ENCODE data around the gene CROCC2. TPM values are rescaled to one million over a fixed set of nuclear protein-coding genes. Genes with fewer than 3 reads are reported as not detected.

CROCC2 gene
- polyA plus RNA-seq (2014; cell fraction: cytosol; rRNA removed): not detected in 2 replicates
- polyA plus RNA-seq (2014; cell fraction: nucleus; rRNA removed): not detected in 2 replicates

GRCh38 chr2:240906141-240906910 is at the start of gene CROCC2:
CROCC2 (plus strand) TSS chr2:240906336; CDS start chr2:240906514, 178 bp downstream.
- DNase-seq (ENCODE audit: low spot score): no peak

DNA sequence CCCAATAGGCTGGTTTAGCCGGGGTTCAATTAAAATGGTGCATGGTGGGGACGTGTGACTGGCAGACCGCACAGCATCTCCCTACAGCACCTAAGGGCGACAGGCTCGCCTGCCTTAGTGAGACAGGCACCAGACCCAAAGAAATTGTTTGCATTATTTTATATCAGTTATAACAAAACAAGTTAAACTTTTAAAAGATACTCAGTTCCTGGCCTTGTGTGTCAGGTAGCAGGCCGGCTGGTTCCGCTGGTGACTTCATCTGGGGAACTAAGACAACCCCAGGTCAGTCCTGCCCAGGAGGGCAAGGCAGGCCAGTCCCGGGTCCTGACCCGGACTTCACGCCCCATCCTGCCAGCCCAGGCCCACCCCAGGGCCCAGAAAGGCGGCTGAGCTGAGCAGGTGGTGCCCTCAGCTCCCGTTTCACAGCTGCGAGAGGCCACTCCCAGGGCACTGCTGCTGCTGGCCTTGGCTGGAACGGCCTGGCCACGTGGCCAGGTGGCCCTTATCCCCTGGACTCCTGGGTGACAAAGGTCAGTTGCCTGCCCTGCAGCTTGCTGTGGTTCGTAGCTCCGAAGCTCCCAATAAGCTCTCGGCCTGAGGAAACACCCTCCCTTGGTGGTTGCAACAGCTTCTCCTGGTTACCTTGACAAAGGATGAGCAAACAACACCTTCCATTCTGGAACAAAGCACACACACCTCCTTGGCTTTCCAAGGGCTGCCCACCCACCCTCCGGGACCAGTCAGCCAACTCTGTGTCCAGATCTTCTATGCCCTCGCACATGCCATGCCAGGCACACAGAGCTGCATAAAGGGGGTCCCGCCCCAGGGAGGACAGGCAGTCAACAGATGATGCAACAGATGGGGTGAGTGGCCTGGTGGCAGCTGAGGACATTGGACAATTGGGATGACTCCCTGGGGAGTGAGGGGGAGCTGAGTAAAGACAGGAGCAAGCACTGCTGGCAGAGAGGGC is 48.8 kb upstream of the CROCC2 start:
- DNase-seq (ENCODE audit: low spot score): no peak

- no peak for DNase-seq (ENCODE audit: low spot score)
Measured at GRCh38 chr2:240858321-240858720, 47.8 kb upstream of the CROCC2 start.

DNA sequence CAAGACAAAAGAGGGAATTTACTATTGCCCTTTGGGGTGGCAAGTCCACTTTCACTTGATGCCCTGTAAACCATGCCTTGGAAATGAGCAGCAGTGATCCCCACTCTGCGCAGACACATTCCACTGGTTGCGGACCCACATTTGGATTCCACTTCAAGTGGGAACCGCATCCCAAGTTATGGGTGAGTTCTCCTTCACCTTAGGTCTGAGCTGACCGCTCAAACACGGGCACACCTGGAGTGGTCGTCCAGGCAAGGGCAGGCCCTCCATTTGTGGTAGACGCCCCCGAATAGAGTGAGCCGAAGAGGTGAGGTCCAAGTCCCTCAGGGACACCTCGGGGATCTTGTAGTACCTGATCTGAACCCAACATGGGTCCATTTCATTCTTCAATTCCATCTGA is 47.3 kb upstream of the CROCC2 start:
- DNase-seq (ENCODE audit: low spot score): no peak

- DNase-seq (ENCODE audit: low spot score): no peak
Measured at GRCh38 chr2:240861547-240861946, 44.6 kb upstream of the CROCC2 start.

DNA sequence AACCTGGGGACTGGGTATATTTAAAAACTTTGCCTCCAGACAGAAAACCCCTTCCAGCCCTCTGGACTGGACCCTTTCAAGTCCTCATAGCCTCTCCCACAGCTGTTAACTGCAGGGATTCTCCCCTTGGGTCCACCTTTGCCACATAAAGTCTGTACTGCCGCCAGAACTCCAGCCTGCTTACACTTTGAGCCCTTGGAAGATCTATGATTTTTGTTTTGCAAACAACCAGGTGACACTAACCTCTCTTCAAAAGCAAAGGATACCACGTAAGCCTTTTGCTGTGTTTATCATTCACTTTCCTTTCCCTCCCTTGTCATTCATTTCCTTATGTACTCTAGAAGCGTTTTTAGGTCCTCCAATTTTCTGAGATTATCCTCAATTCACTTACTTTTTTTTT is 41.7 kb upstream of the CROCC2 start:
- DNase-seq (ENCODE audit: low spot score): no peak

DNA sequence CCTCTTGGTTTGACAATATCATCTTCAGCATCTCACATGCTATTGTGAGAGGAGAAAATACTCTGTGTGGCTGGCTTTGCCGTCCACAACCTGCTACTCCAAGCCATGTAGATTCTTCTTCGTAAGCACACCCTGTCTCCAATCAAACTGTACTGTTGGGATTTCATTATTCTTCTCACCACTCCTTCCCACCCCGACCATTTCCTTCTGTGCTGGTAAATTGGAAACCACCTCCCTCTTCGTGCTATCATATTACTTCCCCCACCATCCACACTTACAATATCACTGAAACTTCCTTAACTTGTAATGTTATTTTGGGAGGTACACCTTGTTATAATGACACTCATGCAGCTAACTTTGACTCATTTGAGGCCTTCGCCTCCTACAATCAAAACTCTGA is 40.7 kb upstream of the CROCC2 start:
- DNase-seq (ENCODE audit: low spot score): no peak

GRCh38 chr2:240868286-240869108 is 37.6 kb upstream of the CROCC2 start, which contains the start of gene AGXT:
AGXT (plus strand) TSS chr2:240868824; CDS start chr2:240868866, 42 bp downstream.
- DNase-seq (ENCODE audit: low spot score): no peak

GRCh38 chr2:240869109-240869955 is 36.8 kb upstream of the CROCC2 start:
- DNase-seq (ENCODE audit: low spot score): no peak

DNA sequence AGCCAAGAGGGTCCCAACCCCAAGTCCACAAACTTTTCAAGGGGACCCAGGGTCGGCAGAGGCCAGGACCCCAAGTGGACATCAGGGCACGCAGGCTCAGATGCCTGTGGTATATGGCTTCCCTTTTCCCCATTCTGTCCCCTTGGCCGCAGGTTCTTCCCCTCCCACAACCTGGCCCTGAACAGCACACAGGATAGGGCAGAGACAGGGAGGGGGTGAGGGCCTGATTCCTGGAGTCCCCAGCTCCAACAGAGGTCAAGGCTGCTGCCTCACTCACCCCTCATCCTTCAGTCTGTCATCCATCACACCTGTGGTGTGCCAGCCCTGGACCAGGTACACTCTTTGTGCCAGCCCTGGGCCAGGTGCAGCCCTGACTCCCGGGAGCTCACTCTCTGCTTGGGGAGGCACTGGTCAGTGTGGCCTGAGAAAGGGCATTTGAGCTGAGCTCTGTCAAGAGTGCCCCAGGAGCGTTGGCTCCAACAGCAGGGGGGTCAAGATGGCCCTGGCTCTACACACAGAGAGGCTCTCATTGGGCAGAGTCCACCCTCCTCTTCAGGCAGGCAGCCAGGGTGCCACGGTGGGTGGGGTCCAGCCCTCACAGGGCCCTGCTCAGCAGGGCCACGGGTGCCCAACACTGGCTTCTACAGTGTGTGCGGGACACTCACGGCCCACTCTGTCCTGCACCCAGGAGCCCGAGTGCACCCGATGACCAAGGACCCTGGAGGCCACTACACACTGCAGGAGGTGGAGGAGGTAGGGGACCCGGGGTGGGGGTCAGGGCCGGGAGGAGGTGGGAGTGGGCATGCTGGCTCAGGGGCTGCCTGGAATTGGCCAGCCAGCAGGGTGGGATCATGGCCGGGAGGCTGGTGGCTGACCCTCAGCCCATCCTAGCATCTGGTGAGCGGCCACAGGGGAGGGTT is 35.9 kb upstream of the CROCC2 start:
- DNase-seq (ENCODE audit: low spot score): no peak

GRCh38 chr2:240871071-240871958 is 34.8 kb upstream of the CROCC2 start:
- DNase-seq (ENCODE audit: low spot score): no peak

DNA sequence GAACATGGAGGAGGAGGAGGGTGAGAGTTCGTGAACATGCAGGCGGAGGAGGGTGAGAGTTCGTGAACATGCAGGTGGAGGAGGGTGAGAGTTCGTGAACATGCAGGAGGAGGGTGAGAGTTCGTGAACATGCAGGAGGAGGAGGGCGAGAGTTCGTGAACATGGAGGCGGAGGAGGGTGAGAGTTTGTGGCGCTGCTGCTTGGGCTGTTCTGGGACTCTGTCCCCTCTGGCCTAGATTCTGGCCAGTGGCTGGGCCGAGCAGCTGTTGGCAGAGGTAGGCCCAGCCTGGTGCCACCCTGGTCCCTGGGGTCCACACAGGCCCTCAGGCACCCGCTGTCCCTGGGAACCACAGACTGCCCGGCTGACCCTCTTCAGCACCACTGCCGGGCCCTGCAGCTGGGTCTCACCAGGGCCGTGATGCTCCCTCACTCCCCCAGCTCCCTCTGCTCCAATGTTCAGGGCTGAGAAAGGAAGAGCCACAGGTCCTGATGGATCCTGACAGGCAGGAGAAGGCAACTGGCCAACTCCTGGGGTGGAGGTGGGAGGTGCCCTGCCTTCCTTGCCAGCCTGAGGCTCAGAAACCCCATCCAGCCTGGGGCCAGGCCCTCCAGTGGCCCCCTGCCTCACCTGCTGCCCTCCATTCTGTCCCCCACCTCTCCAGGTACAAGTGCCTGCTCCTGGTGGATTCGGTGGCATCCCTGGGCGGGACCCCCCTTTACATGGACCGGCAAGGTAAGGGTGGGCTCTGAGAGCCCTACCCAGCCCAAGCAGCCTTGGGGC is 33.6 kb upstream of the CROCC2 start:
- DNase-seq (ENCODE audit: low spot score): no peak

GRCh38 chr2:240873098-240873788 is 32.9 kb upstream of the CROCC2 start:
- no peak for DNase-seq (ENCODE audit: low spot score)

DNA sequence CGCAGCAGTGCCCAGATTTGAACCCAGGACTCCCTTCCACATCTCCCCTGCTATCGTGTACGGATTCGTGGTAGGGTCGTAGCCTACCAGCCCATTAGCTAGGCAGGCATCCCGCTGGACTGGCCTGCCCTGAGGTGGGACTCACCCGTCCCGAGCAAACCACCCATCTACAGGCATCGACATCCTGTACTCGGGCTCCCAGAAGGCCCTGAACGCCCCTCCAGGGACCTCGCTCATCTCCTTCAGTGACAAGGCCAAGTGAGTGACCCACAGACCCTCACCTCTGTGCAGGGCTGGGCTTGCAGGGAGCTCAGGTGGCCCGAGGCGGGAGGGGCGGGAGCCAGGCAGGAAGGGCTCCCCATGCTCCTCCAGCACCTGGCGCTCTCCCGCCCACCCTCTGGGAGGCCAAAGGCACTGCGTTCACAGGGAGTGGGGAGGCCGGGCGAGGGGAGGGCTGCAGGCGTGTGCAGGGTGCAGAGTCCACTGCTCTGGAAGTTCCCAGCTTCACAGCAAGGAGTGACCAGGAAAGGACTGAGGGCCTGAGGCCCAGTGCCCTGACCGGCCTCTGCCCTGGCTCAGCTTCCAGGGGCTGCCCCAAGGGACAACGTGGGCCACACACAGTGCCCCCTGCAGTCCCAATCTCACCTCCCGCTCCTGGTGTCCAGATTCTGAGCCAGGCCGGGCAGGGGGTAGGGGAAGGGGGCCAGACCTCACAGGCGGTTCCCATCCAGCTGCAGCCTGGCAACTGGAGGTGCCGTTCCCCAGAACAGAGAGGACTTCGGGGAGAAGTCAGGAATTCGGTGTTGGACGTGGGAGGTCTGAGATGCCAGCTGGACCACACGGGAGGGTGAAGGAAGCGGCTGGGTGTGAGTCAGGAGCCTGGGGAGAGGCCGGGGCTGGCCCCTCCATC is 32.1 kb upstream of the CROCC2 start:
- DNase-seq (ENCODE audit: low spot score): no peak

DNA sequence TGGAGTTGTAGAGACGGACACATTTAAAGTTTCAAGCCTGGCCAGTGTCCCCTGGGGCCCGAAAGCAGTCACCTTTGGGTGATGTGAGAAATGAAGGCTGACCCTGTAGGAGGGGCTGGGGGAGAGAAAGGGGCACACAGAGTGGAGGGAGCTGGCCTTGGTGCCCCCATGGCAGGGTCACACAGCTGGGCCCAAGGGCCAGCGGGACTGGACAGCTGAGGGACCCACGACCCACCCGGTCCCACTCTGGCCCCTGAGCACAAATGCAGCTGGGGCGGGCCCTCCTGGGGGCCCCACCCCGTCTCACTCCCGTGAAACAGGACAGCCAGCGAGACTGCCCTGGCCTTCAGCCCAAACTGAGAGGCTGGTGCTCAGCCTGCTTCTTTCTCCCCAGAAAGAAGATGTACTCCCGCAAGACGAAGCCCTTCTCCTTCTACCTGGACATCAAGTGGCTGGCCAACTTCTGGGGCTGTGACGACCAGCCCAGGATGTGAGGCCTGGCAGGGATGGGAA is 31.4 kb upstream of the CROCC2 start:
- no peak for DNase-seq (ENCODE audit: low spot score)

Data from SK-N-DZ (cell line).